Endothelial cell of umbilical vein (primary cell): ENCODE measurements around the gene HOXA10. TPM values are rescaled to one million over a fixed set of nuclear protein-coding genes. Genes with fewer than 3 reads are reported as not detected.

Experiments
- BruUV-seq: library from RNA; stranded (reverse); fragments of 400-500 nt; replicated peaks from 2 replicates; lab custom pipeline; 2021; lab: Mats Ljungman, UMichigan
- CTCF ChIA-PET: fragments of 300-600, 350-600 bp; sonication (Branson Sonifier 250); formaldehyde crosslinking; loops from one replicate; lab custom pipeline; 2021; ENCODE audit warnings: antibody characterized with exemption, inconsistent platforms; lab: Charles Lee
- POLR2A ChIA-PET: fragments of 300-600, 350-600 bp; sonication (Branson Sonifier 250); formaldehyde crosslinking; loops from one replicate; lab custom pipeline; 2021; ENCODE audit warnings: antibody characterized with exemption, inconsistent platforms; lab: Charles Lee
- DNase-seq: peaks from one replicate; pipeline ENCODE4 v3.0.0-alpha.2; 2011; ENCODE audit warnings: low read depth, low spot score
- FAIRE-seq: peaks from 2 replicates; lab custom pipeline; 2011; peaks lifted over from hg19 to GRCh38; lab: Jason Lieb, UNC
- H2AFZ ChIP-seq: 2 replicates; pipeline ENCODE4 v1.6.0; 2012; ENCODE audit warnings: low read depth, low read length, control low read depth, inconsistent platforms
- H3K27ac ChIP-seq: 2 replicates; pipeline ENCODE4 v1.5.1; 2011; ENCODE audit warnings: low read depth, mild to moderate bottlenecking, control low read depth, low read length, moderate library complexity; ENCODE audit not compliant: insufficient read depth
- H3K27me3 ChIP-seq, 2 experiments: 2 replicates each; pipeline versions ENCODE4 v1.6.0 to v1.6.1; 2011; ENCODE audit warnings: low read length in 2 of 2, mixed read lengths in 1 of 2; ENCODE audit not compliant: control insufficient read depth in 2 of 2, insufficient read depth in 2 of 2
- H3K36me3 ChIP-seq, 2 experiments: 2 replicates in 1 of 2; 3 replicates in 1 of 2; pipeline ENCODE4 v1.5.1; 2011; ENCODE audit warnings: low read length in 2 of 2, mild to moderate bottlenecking in 1 of 2, moderate library complexity in 1 of 2; ENCODE audit not compliant: control insufficient read depth in 2 of 2, insufficient read depth in 2 of 2; ENCODE audit errors: extremely low read depth in 1 of 2
- H3K4me1 ChIP-seq: 3 replicates; pipeline ENCODE4 v1.5.1; 2011; ENCODE audit warnings: mild to moderate bottlenecking, low read length; ENCODE audit not compliant: control insufficient read depth, insufficient read depth; ENCODE audit errors: extremely low read depth
- H3K4me2 ChIP-seq: 2 replicates; pipeline ENCODE4 v1.6.1; 2011; ENCODE audit warnings: low read length, control low read depth, mixed read lengths; ENCODE audit not compliant: insufficient read depth
- H3K4me3 ChIP-seq, 3 experiments: fragments of 200-600 bp in 1 of 3; sonication (generic), shearing (Covaris generic) in 1 of 3; replicated peaks in 1 of 3; 2 replicates each; pipeline ENCODE4 v1.5.1; 2011 to 2016; ENCODE audit warnings: control low read depth in 3 of 3, low read length in 3 of 3, mild to moderate bottlenecking in 2 of 3, inconsistent platforms in 1 of 3, low read depth in 1 of 3, moderate library complexity in 1 of 3; ENCODE audit not compliant: insufficient read depth in 1 of 3
- H3K79me2 ChIP-seq: 2 replicates; pipeline ENCODE4 v1.6.0; 2012; ENCODE audit warnings: low read length, inconsistent platforms; ENCODE audit not compliant: control insufficient read depth, insufficient read depth
- H3K9ac ChIP-seq: replicated peaks from 2 replicates; pipeline ENCODE3; 2011; ENCODE audit warnings: low read length, control low read depth; ENCODE audit not compliant: insufficient read depth; ENCODE audit errors: extremely low read depth
- H3K9me1 ChIP-seq: replicated peaks from 3 replicates; pipeline ENCODE4 v1.6.0; 2011; ENCODE audit warnings: mild to moderate bottlenecking, low read length; ENCODE audit not compliant: control insufficient read depth, insufficient read depth; ENCODE audit errors: extremely low read depth
- H3K9me3 ChIP-seq: replicated peaks from 2 replicates; pipeline ENCODE4 v1.5.1; 2012; ENCODE audit warnings: low read length, inconsistent platforms; ENCODE audit not compliant: control insufficient read depth, insufficient read depth
- H4K20me1 ChIP-seq: replicated peaks from 2 replicates; pipeline ENCODE3; 2011; ENCODE audit warnings: mild to moderate bottlenecking, low read length; ENCODE audit not compliant: control insufficient read depth, insufficient read depth; ENCODE audit errors: extremely low read depth
- EZH2 ChIP-seq: IDR thresholded peaks from 2 replicates; pipeline ENCODE4 v1.6.1; 2012; ENCODE audit warnings: borderline replicate concordance, low read depth, mild to moderate bottlenecking, moderate library complexity, low read length, inconsistent platforms; ENCODE audit not compliant: severe bottlenecking
- FOS ChIP-seq: IDR thresholded peaks from 2 replicates; pipeline ENCODE4 v1.6.1; 2011; ENCODE audit warnings: mild to moderate bottlenecking, low read length, moderate library complexity, borderline replicate concordance; ENCODE audit not compliant: insufficient read depth
- dilution Hi-C: fragments of 300-500 bp; cut with MboI; formaldehyde crosslinking; loops from one replicate; pipeline ENCODE4 v1.15.0; 2019; ENCODE audit warnings: low sequenced_read_pairs; ENCODE audit not compliant: extremely low pct_ligation_motif_present
- intact Hi-C: fragments of 100-400 bp; cut with micrococcal nuclease; formaldehyde crosslinking; loops from one replicate; pipeline ENCODE4 v1.10.0; 2022
- polyA plus RNA-seq, 4 experiments: library from polyadenylated mRNA; depleted of rRNA in 3 of 4; stranded (reverse) in 3 of 4; unstranded in 1 of 4; fragments of >200 nt; gene quantifications; 2 replicates each; pipeline versions ENCODE4 v1.2.1 to v1.2.3, GENCODE V29; 2011 to 2012; ENCODE audit warnings: missing spikeins in 1 of 4
- total RNA-seq: library from RNA; stranded (reverse); gene quantifications from 2 replicates; pipeline ENCODE4 v1.2.3, GENCODE V29; 2021
- TF ChIP-seq, protein P1 (sequence below): IDR thresholded peaks from 2 replicates; pipeline ENCODE4 v1.6.1; 2011; ENCODE audit not compliant: insufficient read depth, insufficient read length

The HOXA10 gene
- total and polyA plus RNA-seq, 2 donors (not counting 3 experiments of a cell fraction or from before 2014, with no cell fraction given) = 24.4 to 30.3 TPM

DNA sequence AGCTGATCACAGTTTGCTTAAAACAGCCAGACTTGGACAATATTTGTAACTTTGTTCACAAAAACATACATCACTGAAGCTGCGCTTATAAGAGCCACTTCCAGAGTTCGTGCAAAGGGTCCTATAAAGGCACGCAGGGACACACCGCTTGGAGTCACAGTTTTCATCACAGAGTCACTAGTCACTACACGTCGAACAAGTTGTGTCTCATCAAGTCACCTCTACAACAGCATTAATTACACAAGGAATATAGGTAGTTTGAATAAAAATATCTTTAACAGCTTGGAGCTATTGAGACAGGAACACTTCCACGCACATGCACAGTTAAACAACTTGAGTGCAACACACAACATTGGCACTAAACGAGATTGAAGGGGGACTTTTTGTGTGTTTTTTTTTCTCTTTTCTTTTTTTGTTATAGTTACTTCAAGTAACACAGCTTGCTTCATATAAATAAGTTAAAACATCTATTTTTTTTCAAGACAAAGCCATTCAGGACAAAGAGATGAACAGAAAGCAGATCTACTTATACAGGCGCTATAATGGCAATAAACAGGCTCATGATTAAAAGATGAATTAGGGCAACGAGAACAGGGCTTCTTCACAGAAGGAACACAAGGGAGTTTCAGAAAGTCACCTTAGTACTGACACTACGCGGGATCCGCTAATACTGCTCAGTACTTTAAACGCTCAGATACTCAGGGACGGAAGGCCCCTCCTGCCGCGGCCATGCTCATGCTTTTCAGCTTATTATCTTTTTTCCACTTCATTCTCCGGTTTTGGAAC, 32.8 kb downstream of the HOXA10 start:
- H3K79me2 ChIP-seq = peaks cover 96% of the 10 kb centered on the region
- TSS peak; percentile 3 for BruUV-seq
- ChIA-PET POLR2A (interaction anchor here (0.6 to 2.2 kb wide), 4 partner anchors 9 to 23 kb away, joined by 3 to 7 read pairs (median 4); partner anchors contain the start of gene HOXA3), CTCF (interaction anchor here (0.7 to 7.0 kb wide), 18 partner anchors 10 to 772 kb away, joined by 3 to 72 read pairs (median 6); partner anchors contain the start of genes HOXA4 and HOXA7)
- DNase-seq (no peak), FAIRE-seq (peak; percentile 57)
- H3K4me1 ChIP-seq = peaks cover 74% of the 10 kb centered on the region
- H3K27ac ChIP-seq = peak overlapping the region; percentile 82
- H3K9me1 ChIP-seq = no peaks in the 10 kb centered on the region
- peak overlapping the region; percentile 84 for H3K9ac ChIP-seq
- TF ChIP-seq FOS = no peak
- no peak for TF ChIP-seq EZH2
- TF ChIP-seq, protein P1, sequence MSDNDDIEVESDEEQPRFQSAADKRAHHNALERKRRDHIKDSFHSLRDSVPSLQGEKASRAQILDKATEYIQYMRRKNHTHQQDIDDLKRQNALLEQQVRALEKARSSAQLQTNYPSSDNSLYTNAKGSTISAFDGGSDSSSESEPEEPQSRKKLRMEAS = no peak
- no peaks in the 10 kb centered on the region for H4K20me1 ChIP-seq
- peak overlapping the region; percentile 92 for H3K4me2 ChIP-seq
- H3K36me3 ChIP-seq = peaks cover 0 to 17% of the 10 kb centered on the region in 2 experiments
- H3K4me3 ChIP-seq = peak overlapping the region; percentile 29 to 84 (median 65)
- intact Hi-C loops = loop anchor here (5.0 kb wide), 2 partner anchors 639 to 689 kb away; no protein-coding TSS in a partner anchor
- no peak overlapping the region for H2AFZ ChIP-seq
- no peaks in the 10 kb centered on the region for H3K27me3 ChIP-seq
- no peaks in the 10 kb centered on the region for H3K9me3 ChIP-seq
- dilution Hi-C loops = no loop called here
